NB4 (cell line): Measurements from ENCODE around the gene PPP1R3C.

Source experiments
- CTCF ChIP-seq: IDR thresholded peaks from one replicate; pipeline ENCODE4 v1.5.1; 2012; ENCODE audit warnings: low read depth, low read length
- MAX ChIP-seq: IDR thresholded peaks from 2 replicates; pipeline ENCODE4 v1.6.1; 2011; ENCODE audit warnings: low read depth, low read length
- MYC ChIP-seq: IDR thresholded peaks from 2 replicates; pipeline ENCODE4 v1.6.1; 2011; ENCODE audit warnings: low read depth, low read length
- POLR2A ChIP-seq: IDR thresholded peaks from 2 replicates; pipeline ENCODE4 v1.6.1; 2011; ENCODE audit warnings: mild to moderate bottlenecking; ENCODE audit not compliant: insufficient read length; ENCODE audit errors: extremely low read depth

GRCh38 chr10:91672021-91672608 lies 39.2 kb upstream of the PPP1R3C start:
- TF ChIP-seq CTCF (no peak), POLR2A (no peak), MAX (no peak), MYC (no peak)
